ENCODE measurements around the gene SPTLC1.
"Not testable (repeated sequence)": the region's sequence is repeated elsewhere in the genome, so short reads cannot be mapped to it uniquely, and the experiment has no call there.

Gene SPTLC1

DNA sequence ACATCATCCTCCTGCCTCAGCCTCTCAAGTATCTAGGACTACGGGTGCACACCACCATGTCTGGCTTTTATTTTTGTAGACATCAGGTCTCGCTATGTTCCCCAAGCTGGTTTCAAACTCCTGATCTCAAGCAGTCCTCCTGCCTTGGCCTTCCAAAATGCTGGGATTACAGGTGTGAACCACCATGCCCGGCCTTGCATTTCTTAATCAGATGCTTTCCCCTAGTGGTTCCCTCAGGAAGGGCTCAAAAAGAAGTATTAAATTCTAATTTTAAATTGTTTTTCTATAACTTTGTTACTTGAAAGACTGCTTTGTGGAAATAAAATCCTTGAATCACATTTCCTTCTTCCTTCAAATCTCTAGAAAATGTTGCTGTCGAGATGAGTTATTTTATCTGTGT is 85.7 kb downstream of the SPTLC1 start:
- no peak for DNase-seq

DNA sequence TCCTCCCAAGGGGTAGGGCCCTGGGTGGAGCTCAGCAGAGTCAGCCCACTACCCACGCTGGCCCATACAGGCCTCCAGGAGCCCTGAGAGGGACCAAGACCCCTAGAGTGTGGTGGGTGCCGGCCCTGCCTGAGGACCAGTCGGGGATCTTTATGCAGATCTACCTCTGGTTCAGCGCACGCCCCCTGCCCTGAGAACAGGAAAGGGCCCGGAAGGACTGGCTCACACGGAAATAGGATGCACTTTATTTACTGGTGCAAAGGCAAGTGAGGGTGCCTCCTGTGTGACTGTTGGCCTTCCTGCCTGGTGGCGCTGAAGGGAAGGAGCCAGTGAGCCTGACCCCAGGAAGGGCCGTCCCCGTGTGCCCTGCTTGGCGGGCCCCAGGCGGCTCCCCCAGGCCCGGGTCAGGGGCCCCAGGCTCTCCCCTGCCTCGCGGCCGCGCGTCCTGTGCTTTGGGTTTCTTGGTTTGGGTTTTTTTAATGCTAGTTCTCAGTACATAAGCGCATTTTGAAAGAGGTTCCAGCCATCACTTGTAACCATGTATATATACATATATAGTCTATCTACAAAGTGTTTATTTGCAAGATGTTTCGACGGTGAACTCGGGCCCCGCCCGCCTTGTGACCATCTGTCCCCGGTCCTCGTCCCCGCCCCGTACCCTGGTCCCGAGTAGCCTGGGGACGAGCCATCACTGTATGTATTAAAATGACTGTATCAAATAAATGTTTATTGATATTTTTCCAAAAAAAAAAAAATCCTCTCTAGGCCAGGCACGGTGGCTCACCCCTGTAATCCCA is 88.8 kb downstream of the SPTLC1 start:
- DNase-seq, result no peak

- not testable (repeated sequence) for DNase-seq
Measured at GRCh38 chr9:92021785-92022541, 93.2 kb downstream of the SPTLC1 start.

- DNase-seq, result no peak
Measured at GRCh38 chr9:92019658-92020057, 95.6 kb downstream of the SPTLC1 start.

DNA sequence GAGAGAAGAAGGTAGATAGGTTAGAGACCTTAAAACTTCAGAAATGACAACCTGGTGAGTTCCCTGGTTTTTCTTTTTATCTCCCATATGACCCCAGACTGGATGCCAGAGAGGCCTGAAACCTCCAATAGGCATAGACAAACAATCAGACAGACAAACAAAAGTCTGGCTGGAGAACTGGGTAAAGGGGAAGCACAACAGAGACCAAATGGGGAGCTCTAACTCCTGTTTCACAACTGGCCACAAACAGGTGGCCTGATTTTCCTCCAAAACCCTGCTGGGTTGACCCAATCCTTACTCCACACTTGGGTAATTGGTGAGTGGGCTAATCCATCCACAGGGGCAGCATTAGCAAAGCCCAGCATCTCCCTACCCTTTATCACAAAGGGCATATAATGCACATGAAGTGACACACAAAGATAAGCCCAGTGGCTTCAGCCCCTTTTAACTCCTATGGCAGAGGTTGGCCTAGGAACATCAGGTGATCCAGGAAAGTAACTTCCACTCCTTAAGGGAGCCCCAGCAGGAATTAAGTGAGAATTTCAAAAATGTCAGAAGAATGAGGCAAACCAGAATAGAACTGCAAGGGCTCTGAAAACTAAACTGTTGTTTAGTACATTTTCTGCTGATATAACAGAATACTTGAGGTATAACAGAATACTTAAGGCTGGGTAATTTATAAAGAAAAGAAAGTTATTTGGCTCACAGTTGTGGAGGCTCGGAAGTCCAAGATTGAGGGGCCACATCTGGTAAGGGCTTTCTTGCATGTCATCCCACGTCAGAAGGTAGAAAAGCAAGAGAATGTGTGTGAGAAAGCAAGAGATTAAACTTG is 104.3 kb downstream of the SPTLC1 start:
- DNase-seq, result no peak

DNA sequence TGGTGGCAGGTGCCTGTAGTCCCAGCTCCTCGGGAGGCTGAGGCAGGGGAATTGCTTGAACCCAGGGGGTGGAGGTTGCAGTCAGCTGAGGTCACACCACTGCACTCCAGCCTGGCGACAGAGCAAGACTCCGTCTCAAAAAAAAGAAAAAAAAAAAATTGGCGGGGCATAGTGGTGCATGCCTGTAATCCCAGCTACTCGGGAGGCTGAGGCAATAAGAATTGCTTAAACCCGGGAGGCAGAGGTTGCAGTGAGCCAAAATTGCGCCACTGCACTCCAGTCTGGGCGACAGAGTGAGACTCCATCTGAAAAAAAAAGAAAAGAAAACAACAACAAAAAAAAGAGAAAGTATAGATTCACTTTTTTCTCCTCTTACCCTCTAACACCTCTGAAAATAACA is 105.0 kb downstream of the SPTLC1 start:
- not testable (repeated sequence) for DNase-seq

- no peak for DNase-seq
Measured at GRCh38 chr9:92008041-92008440, 107.2 kb downstream of the SPTLC1 start.

GRCh38 chr9:92004045-92004392 is 111.2 kb downstream of the SPTLC1 start:
- no peak for DNase-seq

DNA sequence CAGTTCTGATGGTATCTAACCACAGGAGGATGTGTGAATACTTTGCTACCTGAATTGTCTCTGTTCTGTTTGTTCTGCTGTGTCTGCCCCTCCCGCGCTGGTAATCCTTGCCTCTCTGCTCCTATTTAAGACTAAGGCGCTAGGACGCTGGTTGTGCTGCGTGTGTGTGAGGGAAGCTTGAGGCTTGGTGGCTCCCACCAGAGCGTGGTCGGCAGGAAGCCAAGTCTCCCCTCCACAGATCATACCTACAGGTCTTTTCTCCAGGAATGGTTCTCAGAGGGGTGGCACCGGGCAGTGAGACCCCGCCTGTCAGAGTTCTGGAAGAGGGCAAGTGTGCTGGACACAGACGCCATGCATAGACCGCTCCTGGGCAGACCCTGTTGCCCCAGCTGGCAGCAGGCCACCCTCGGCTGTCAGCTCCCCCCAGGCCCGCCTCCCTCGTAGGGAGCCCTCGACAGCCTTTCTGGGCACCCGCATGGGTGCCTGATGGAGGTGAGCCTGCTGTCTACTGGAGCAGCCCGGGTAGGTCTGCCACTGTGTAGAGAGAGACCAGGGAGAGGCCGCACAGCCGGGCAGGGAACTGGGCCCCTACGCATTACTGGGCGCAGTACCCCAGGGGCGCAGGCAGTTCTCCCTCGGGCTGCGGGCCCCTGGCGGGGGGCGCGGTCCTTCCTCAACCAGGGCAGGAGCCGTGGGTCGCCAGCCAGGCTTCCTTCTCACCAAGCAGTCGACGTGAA is 111.7 kb downstream of the SPTLC1 start:
- no peak for DNase-seq

DNA sequence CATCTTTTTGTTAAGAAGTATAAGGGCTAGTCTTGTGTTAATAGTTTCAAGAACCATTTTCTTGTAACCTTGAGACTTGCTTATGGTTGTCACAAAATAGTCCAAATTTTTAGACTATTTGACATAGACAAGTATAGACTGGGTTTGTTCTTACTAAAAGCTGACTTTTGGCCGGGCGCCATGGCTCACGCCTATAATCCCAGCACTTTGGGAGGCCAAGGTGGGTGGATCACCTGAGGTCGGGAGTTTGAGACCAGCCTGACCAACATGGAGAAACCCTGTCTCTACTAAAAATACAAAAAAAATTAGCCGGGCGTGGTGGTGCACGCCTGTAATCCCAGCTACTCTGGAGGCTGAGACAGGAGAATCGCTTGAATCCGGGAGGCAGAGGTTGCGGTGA is 113.3 kb downstream of the SPTLC1 start:
- DNase-seq, result not testable (repeated sequence)

- DNase-seq, result no peak
Measured at GRCh38 chr9:92001244-92001643, 114.0 kb downstream of the SPTLC1 start.

- no peak for DNase-seq
Measured at GRCh38 chr9:91995000-91995655, 120.1 kb downstream of the SPTLC1 start.

- DNase-seq, result no peak
Measured at GRCh38 chr9:91994422-91994821, 120.8 kb downstream of the SPTLC1 start.

DNA sequence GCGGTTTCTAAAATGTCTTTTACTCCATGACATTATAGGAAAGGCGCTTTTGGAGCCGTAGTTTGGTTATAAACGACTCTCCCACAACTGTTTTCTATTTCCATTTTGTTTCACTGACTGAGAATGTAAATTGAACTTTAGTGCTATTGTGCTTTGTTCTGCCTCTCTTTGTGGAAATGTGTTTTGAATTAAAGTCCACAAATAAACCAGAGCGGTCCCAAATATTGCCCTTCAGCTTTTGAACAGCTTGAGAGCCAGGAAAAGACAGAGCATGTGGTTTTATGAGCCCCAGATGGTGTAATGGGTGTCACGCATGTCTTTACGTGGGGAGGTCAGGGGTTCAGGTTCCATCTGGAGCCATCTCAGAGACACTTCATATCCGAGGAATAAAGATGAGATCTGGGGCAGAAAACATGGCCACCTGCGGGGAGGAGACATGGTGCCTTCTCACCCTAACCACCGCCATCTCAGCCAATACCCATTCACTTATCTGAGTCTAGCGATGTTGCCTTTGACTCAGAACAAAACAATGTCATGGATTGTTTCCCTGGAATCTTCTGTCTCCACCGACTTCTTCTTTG is 122.7 kb downstream of the SPTLC1 start:
- no peak for DNase-seq

DNA sequence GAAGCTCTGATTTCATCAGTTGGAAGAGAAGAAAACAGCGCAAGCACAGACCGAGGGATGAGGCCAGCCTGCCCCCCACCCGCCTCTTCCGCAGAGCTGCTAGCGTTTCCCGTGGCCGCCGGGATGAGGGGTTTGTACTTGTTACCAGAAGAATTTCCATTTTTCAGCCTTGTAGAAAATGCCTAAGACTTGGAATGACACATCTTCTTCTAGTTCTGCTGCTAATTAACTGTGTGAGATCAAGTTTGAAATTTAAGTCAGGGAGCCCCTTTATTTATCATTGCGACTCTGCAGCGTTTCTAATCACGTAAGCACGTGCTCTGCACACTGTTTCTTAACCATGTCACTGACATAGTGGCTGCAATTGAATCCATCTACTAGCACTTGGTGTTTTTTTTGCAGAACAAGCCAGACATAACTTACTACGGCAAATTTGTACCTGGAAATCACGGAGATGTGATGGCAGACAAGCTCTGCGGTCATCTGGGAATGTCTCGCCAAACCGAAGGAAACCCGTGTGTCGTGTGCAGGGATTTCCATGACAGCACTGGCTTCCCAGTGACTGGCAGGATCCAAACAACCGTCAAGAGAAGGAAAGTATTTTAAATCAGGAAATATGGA is 123.4 kb downstream of the SPTLC1 start:
- no peak for DNase-seq

GRCh38 chr9:91986248-91986647 is 129.0 kb downstream of the SPTLC1 start:
- no peak for DNase-seq

DNA sequence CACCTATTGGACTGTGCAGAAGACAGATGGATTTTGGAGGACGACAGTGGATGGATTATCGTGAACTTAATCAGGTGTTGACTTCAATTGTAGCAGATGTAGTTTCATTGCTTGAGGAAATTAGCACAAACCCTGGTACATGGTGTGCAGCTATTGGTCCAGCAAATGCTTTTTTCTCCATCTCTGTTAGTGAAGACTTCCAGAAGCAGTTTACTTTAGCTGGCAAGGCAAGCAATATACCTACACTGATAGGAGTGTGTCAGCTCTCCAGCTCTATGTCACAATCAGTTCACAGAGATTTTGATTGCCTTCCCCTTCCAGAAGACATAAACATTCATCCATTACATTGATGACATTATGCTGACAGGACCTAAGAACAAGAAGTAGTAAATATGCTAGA is 129.5 kb downstream of the SPTLC1 start:
- DNase-seq, result no peak

Data from activated gamma-delta T cell (primary cell).